ENCODE measurements around the gene ITGB2. TPM values are rescaled to one million over a fixed set of nuclear protein-coding genes. Genes with fewer than 3 reads are reported as not detected.
"Not testable (repeated sequence)": the region's sequence is repeated elsewhere in the genome, so short reads cannot be mapped to it uniquely, and the experiment has no call there.

ITGB2 gene
- polyA plus RNA-seq, 3 donors = 12.3 to 16.9 (median 12.4) TPM

DNA sequence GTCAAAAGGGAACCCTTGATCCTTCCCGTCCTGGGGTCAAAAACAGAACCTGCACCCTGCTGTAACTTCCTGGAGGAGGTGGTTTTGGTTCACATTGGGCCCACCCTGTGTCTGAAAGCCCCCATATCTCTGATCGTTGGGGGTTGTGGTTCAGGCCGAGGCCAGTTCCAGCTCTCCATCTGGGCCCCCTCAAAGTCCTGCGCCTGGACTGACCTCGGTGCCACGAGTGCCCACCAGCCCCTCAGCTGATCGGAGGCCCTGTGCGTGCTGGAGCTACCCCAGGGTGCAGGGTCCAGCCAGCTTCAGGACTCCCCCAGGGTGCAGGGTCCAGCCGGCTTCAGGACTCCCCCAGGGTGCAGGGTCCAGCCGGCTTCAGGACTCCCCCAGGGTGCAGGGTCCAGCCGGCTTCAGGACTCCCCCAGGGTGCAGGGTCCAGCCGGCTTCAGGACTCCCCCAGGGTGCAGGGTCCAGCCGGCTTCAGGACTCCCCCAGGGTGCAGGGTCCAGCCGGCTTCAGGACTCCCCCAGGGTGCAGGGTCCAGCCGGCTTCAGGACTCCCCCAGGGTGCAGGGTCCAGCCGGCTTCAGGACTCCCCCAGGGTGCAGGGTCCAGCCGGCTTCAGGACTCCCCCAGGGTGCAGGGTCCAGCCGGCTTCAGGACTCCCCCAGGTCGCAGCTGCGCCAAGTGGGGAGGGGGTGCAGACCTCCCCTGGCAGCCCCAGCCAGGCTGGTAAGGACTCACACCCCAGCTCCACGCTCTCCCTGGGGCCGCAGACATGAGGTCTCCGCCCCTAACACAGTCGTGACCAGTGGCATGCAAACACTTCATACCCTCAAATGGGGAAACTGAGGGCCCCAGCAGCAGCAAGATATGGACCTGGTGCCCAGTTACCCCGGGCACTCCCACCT, 7.9 kb downstream of the ITGB2 start:
- DNase-seq = not testable (repeated sequence)

GRCh38 chr21:44912158-44912473, 8.6 kb downstream of the ITGB2 start:
- no peak for DNase-seq

DNA sequence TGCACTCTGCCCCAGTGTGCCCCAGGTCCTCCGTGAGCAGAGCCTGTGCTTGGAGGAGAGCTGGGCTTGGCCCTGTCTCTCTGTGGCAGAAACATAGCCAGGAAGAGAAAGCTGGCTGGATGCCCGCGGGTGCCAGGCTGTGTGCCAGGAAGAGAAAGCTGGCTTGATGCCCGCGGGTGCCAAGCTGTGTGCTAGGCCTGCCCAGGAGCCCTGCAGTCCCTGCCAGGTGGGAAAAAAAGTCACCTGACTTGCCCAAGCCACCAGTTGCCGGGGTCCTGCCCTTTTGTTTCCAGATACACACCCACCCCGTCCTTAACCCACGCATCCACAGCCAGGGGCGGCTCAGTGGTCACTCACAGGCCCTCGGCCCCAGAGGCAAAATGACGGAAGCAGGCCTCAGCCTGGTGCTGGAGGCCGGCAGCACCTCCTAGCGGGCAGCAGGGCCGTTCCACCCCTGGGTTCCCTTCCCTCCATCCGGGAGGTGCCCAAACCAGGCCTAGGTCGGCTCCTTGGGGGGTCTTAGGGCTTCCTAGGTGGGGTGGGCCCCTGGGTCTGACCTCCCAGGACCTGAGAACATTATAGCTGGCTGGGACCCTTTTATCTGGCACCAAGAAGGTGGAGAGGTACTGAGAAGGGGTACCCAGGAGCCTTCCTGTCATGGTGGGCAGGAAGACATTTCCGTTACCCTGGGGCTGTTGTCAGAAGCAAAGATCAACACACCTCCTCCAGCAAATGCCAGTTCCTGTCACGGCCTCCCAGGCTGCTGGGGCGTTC, 9.1 kb downstream of the ITGB2 start:
- DNase-seq = no peak

- no peak for DNase-seq
Measured at GRCh38 chr21:44911068-44911383, 9.7 kb downstream of the ITGB2 start.

GRCh38 chr21:44910229-44911067, 10.3 kb downstream of the ITGB2 start:
- no peak for DNase-seq

DNA sequence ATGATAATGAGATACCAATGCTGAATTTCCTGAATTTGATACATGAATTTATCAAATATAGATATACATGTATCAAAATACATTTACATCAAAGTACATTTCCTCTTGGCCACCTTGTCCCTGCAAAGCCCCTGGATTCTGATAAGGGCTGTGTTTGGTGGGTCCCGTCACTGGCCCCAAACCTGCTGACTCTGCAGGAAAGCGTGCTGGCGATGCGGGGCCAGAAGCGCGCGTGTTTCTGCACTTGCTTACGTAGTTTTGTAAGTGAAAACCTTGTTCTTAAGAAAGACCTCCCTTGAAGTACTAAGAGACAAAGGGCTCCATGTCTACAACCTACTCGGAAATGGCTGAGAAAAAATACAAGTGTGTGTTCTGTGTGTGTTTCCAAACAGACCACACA, 11.0 kb downstream of the ITGB2 start:
- DNase-seq = no peak

- DNase-seq = no peak
Measured at GRCh38 chr21:44908908-44909307, 11.8 kb downstream of the ITGB2 start.

GRCh38 chr21:44907966-44908895, 12.5 kb downstream of the ITGB2 start:
- no peak for DNase-seq

DNA sequence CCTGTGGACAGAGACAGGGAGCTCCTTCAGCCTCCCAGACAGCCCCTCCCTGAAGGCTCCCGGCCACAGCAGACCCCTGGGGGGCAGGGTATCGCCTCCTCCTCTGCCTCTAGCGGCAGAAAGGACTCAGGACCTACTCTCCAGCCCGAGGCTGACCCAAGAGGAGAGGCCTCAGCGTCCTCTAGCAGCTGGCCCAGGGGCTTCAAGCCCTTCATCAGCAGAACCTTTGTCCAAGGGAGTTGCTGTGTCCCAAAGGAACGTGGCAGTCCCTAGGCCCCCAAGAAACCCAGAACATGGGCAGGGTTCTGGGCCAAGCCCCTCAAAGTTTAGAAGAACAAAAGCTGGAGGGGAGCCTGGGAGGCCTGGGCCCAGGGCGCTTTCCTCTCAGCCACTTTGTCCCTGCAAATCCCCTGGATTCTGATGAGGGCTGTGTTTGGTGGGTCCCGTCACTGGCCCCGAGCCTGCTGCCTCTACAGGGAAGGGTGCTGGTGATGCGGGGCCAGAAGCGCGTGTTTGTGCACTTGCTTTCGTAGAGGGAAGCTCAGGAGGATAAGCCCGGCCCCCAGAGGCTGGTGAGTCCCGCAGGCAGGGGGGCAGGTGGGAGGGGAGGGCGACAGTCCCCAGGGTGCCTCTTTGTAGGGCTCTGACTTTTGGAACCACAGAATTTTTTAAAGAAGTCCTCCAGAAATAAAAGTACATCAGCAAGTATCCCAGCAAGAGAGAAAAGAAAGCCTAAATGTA, 13.3 kb downstream of the ITGB2 start:
- DNase-seq = no peak

DNA sequence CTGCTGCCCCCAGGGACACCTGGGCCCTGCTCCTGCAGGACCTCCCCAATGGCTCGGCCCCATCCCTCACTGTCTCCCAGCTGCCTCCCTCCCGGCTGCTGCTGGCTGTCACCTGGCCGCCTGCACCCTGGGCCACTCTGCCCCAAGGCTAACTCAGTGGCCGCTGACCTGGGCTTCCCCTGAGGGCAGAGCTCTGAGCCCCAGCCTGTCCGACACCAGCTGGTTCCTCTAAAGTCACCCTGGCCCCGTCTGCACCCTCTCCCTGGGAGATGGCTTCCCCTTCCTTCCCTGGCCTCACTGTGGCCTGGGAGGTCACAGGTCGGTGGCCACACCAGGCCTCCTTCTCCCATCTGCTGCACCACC, 15.0 kb downstream of the ITGB2 start:
- DNase-seq = no peak

- no peak for DNase-seq
Measured at GRCh38 chr21:44905016-44905727, 15.5 kb downstream of the ITGB2 start.

DNA sequence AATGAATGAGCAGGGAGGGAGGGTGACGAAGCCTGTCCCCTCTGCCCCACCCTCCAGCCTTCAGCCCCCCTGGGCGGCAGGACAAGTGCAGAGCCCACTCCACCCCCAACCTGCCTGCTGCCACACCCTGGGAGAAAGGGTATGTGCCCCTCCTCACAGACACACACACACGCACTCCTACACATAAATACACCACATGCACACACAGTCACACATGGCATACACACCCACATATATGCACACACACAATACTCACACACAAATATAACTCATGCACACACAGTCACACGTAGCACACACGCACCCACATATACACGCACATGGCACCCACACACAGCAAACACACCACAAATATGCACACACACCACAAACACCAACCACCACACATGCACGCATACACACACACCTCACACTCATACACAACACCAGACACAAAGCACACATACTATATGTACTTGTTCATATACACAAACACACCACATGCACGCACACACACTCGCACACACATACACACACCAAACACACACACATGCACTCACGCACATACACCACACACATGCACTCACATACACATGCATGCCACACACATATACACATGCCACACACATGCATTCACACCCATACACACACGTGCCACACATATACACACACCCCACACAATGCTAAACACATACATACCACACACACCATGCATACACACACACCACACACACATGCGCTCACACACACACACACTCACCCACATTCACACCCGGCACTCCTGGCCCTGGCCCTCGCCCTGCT, 16.4 kb downstream of the ITGB2 start:
- no peak for DNase-seq

GRCh38 chr21:44903689-44904088, 17.0 kb downstream of the ITGB2 start:
- DNase-seq = no peak

- no peak for DNase-seq
Measured at GRCh38 chr21:44903050-44903685, 17.5 kb downstream of the ITGB2 start.

DNA sequence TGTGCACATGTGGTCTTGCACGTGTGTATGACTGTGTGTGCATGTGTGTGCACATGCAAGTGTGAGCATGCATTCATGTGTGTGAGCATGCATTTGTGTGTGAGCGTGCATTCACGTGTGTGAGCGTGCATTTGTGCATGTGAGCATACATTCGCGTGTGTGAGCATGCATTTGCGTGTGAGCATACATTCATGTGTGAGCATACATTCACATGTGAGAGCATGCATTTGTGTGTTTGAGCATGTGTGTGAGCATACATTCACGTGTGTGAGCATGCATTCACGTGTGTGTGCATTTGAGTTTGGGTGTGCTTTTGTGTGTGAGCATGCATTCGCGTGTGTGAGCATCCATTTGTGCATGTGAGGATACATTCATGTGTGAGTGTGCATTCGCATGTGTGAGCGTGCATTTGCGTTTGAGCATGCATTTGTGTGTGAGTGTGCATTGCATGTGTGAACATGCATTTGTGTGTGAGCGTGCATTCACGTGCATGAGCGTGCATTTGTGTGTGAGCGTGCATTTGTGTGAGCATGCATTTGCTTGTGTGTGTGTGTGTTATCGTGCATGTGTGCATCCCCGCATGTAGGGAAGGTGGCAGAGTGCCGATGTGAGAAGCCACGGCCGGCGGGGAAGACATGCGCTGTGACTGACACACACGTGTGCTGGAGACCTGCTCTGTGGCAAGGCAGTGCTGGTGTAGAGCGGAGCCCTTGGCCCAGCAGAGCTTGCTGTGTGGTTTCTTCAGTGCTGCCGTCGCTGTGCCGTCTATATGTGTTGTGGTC, 18.2 kb downstream of the ITGB2 start:
- DNase-seq = no peak

DNA sequence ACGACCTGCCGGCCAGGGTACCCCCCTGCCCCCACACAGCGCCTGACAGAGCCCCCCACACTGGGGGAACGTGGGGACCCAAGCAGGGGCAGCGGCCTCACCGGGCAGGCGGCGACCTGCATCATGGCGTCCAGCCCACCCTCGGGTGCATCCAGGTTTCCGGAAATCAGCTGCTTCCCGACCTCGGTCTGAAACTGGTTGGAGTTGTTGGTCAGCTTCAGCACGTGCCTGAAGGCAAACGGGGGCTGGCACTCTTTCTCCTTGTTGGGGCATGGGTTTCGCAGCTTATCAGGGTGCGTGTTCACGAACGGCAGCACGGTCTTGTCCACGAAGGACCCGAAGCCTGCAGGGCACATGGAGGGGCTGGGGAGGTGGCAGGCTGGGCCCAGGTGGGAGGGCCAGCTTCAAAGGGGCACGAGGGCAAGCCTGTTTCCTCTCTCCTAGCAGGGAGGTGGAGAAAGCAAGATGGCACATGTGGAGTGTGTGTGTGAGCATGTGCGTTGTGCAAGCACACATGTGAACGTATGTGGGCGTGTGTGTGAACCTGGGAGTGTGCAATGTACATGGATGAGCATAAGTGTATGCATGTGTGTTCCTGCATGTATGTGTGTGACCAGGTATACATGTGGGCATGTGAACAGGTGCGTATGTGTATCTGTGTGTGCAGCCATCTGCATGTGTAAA, 19.2 kb downstream of the ITGB2 start:
- DNase-seq = no peak

GRCh38 chr21:44900559-44901251, 20.0 kb downstream of the ITGB2 start:
- no peak for DNase-seq

Measured in renal pelvis (tissue), 4 donors.